ENCODE data around the gene FZD10. TPM values are rescaled to one million over a fixed set of nuclear protein-coding genes. Genes with fewer than 3 reads are reported as not detected.

FZD10 gene
- under 1 TPM in 2 of 4 donors, not detected in 2; 0.17 to 0.94 TPM for total RNA-seq

DNA sequence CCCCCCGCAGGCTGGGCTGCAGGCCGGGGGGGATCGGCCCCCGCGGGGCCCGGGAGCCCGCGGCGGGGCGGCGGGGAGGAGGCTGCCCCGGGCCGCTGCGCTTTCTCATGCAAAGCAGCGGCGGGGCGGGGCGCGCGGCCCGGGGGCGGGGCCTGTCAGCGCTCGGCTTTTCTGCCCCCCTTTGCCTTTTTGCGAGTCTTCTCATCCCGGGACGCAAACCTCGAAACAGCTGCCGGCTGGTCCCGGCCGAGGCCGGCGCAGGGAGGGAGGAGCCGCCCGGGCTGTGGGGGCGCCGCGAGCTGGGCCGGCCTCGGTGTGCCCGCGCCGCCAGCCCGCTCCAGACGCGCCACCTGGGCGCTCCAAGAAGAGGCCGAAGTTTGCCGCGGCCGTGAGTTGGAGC, at the start of gene FZD10:
Gene FZD10, plus strand, starts transcription at position 198 of the 400 bp plus-strand sequence. CDS start 479 bp downstream, outside the sequence.
- TF ChIP-seq, protein P1, sequence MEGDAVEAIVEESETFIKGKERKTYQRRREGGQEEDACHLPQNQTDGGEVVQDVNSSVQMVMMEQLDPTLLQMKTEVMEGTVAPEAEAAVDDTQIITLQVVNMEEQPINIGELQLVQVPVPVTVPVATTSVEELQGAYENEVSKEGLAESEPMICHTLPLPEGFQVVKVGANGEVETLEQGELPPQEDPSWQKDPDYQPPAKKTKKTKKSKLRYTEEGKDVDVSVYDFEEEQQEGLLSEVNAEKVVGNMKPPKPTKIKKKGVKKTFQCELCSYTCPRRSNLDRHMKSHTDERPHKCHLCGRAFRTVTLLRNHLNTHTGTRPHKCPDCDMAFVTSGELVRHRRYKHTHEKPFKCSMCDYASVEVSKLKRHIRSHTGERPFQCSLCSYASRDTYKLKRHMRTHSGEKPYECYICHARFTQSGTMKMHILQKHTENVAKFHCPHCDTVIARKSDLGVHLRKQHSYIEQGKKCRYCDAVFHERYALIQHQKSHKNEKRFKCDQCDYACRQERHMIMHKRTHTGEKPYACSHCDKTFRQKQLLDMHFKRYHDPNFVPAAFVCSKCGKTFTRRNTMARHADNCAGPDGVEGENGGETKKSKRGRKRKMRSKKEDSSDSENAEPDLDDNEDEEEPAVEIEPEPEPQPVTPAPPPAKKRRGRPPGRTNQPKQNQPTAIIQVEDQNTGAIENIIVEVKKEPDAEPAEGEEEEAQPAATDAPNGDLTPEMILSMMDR (IDR thresholded peaks at IDR 0.05; ENCODE audit: low read depth): no peak

- TF ChIP-seq, protein P1 (IDR thresholded peaks at IDR 0.05; ENCODE audit: low read depth): no peak
These were observed 47.3 kb upstream of the FZD10 start for GRCh38 chr12:130114952-130115351.

DNA sequence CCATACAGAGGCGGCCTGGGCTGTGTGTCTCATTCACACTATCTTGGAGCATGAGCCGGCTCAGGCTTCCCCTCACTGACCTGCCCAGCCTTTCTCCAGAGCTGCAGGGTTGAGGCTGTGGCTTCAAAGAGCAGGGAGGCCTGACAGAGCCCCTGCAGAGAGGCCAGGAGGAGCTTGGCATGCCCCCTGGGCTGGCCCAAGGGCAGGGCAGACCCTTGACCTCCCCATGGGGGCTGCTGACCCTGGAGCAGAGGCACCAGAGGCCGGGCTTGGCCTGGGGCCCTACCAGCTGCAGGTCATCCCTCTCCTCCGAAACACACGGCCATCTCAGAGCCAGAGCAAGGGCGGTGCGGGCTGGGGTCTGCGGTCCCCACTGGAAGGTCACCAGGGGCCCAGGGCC, 46.6 kb upstream of the FZD10 start:
- TF ChIP-seq, protein P1 (IDR thresholded peaks at IDR 0.05; ENCODE audit: low read depth): no peak

DNA sequence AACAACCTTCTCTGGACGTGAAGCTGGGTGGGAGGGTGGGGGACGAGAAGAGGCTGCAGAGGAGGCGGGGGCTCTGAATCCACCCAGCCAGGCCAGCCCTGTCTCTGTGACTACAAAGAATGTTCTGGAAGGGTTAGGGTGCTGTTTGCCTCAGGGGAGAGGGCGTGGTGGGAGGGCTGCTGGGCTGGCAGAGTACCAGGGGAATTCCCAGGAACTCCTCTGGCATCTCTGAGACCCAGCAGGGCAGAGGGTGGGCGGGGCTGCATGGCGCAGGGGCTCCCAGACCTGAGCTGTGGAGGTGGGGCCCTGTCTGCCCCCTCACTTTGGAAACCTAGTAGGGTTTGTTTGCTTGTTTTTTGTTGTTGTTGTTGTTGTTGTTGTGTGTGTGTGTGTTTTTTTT, 45.5 kb upstream of the FZD10 start:
- TF ChIP-seq, protein P1 (IDR thresholded peaks at IDR 0.05; ENCODE audit: low read depth): no peak

DNA sequence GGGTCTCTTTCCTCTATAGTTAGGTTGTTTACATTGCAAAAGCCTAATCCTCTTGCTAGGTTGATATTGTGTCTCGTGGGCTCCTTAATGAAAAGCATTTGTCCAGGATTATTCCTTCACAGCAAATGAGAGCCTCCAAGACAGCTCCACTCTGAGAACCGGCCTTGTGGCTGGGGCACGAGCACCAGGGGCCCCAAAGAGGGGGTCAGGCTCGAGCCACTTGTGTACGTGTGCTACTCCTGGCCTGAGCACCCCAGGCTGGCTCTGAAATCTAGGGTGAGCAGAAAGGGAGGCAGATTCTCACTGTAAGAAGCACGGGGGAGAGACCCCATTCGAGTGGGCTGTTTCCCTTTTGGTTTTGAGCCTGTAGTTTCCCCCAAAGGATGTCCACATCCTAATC, 45.0 kb upstream of the FZD10 start:
- TF ChIP-seq, protein P1 (IDR thresholded peaks at IDR 0.05; ENCODE audit: low read depth): no peak

DNA sequence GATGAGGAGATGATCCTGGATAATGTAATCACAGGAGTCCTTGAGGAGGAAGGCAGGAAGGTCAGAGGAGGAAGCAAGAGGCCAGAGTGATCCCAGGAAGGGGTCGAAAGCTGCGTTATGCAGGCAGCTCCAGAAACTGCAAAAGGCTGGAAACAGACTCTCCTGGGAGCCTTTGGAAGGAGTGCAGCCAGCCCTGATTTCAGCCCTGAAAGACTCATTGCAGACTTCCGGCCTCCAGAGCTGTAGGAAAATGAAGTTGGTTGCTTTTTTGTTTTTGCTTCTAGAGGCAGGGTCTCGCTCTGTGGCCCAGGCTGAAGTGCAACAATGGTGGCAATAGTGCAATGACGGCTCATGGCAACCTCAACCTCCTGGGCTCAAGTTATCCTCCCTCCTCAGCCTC, 44.6 kb upstream of the FZD10 start:
- TF ChIP-seq, protein P1 (IDR thresholded peaks at IDR 0.05; ENCODE audit: low read depth): no peak

- TF ChIP-seq, protein P1 (IDR thresholded peaks at IDR 0.05; ENCODE audit: low read depth): no peak
These were observed 44.1 kb upstream of the FZD10 start for GRCh38 chr12:130118181-130118580.
